Measurements from ENCODE around the gene ARHGAP42.

ARHGAP42 gene

GRCh38 chr11:100759106-100759505 is 72.0 kb downstream of the ARHGAP42 start:
- no peak for DNase-seq (ENCODE audit: low read depth, low spot score)

- DNase-seq (ENCODE audit: low read depth, low spot score): no peak
Observed at GRCh38 chr11:100759856-100760255, 72.8 kb downstream of the ARHGAP42 start.

- DNase-seq (ENCODE audit: low read depth, low spot score): no peak
Observed at GRCh38 chr11:100760744-100761143, 73.7 kb downstream of the ARHGAP42 start.

GRCh38 chr11:100761841-100762240 is 74.8 kb downstream of the ARHGAP42 start:
- DNase-seq (ENCODE audit: low read depth, low spot score): no peak

- no peak for DNase-seq (ENCODE audit: low read depth, low spot score)
Observed at GRCh38 chr11:100766764-100767163, 79.7 kb downstream of the ARHGAP42 start.

GRCh38 chr11:100769165-100769564 is 82.1 kb downstream of the ARHGAP42 start:
- no peak for DNase-seq (ENCODE audit: low read depth, low spot score)

GRCh38 chr11:100769617-100770016 is 82.5 kb downstream of the ARHGAP42 start:
- DNase-seq (ENCODE audit: low read depth, low spot score): no peak

GRCh38 chr11:100774132-100774531 is 87.0 kb downstream of the ARHGAP42 start:
- DNase-seq (ENCODE audit: low read depth, low spot score): no peak

GRCh38 chr11:100774859-100775258 is 87.8 kb downstream of the ARHGAP42 start:
- no peak for DNase-seq (ENCODE audit: low read depth, low spot score)

- DNase-seq (ENCODE audit: low read depth, low spot score): no peak
Observed at GRCh38 chr11:100776212-100776896, 89.3 kb downstream of the ARHGAP42 start.

- no peak for DNase-seq (ENCODE audit: low read depth, low spot score)
Observed at GRCh38 chr11:100777103-100777502, 90.0 kb downstream of the ARHGAP42 start.

- no peak for DNase-seq (ENCODE audit: low read depth, low spot score)
Observed at GRCh38 chr11:100777736-100778135, 90.6 kb downstream of the ARHGAP42 start.

- no peak for DNase-seq (ENCODE audit: low read depth, low spot score)
Observed at GRCh38 chr11:100778166-100778785, 91.2 kb downstream of the ARHGAP42 start.

GRCh38 chr11:100780470-100780869 is 93.4 kb downstream of the ARHGAP42 start:
- DNase-seq (ENCODE audit: low read depth, low spot score): no peak

GRCh38 chr11:100785148-100785983 is 98.3 kb downstream of the ARHGAP42 start:
- no peak for DNase-seq (ENCODE audit: low read depth, low spot score)

- DNase-seq (ENCODE audit: low read depth, low spot score): no peak
Observed at GRCh38 chr11:100788561-100789295, 101.6 kb downstream of the ARHGAP42 start.

GRCh38 chr11:100789500-100789899 is 102.4 kb downstream of the ARHGAP42 start:
- DNase-seq (ENCODE audit: low read depth, low spot score): no peak

- no peak for DNase-seq (ENCODE audit: low read depth, low spot score)
Observed at GRCh38 chr11:100790073-100790472, 103.0 kb downstream of the ARHGAP42 start.

GRCh38 chr11:100791103-100791502 is 104.0 kb downstream of the ARHGAP42 start:
- no peak for DNase-seq (ENCODE audit: low read depth, low spot score)

- no peak for DNase-seq (ENCODE audit: low read depth, low spot score)
Observed at GRCh38 chr11:100791860-100792259, 104.8 kb downstream of the ARHGAP42 start.

- no peak for DNase-seq (ENCODE audit: low read depth, low spot score)
Observed at GRCh38 chr11:100793525-100793924, 106.4 kb downstream of the ARHGAP42 start.

- DNase-seq (ENCODE audit: low read depth, low spot score): no peak
Observed at GRCh38 chr11:100794446-100794845, 107.4 kb downstream of the ARHGAP42 start.
